Skeletal muscle tissue (tissue), 4 donors: ENCODE results near the gene SLC5A9. TPM values are rescaled to one million over a fixed set of nuclear protein-coding genes. Genes with fewer than 3 reads are reported as not detected.

ENCODE experiments used
- H3K27ac ChIP-seq: one replicate; pipeline ENCODE4 v1.7.0; 2013; ENCODE audit warnings: mild to moderate bottlenecking, low read depth, low read length, inconsistent platforms
- H3K27me3 ChIP-seq, 3 donors: one replicate each; pipeline ENCODE4 v1.7.0; 2013; ENCODE audit warnings: low read length in 3 of 3; ENCODE audit not compliant: control insufficient read depth in 3 of 3, insufficient read depth in 3 of 3
- H3K36me3 ChIP-seq, 3 donors: one replicate each; pipeline ENCODE4 v1.7.0; 2013; ENCODE audit warnings: low read length in 3 of 3; ENCODE audit not compliant: control insufficient read depth in 3 of 3, insufficient read depth in 3 of 3
- H3K4me1 ChIP-seq, 3 donors: one replicate each; pipeline ENCODE4 v1.7.0; 2013; ENCODE audit warnings: low read length in 3 of 3, mild to moderate bottlenecking in 3 of 3; ENCODE audit not compliant: control insufficient read depth in 3 of 3, insufficient read depth in 3 of 3
- H3K4me3 ChIP-seq, 3 donors: one replicate each; pipeline ENCODE4 v1.7.0; 2013; ENCODE audit warnings: low read length in 3 of 3
- H3K9ac ChIP-seq, 3 donors: one replicate each; pipeline ENCODE4 v1.7.0; 2013; ENCODE audit warnings: low read length in 3 of 3, mild to moderate bottlenecking in 3 of 3, moderate library complexity in 2 of 3, low read depth in 1 of 3
- H3K9me3 ChIP-seq, 3 donors: one replicate each; pipeline ENCODE4 v1.7.0; 2013; ENCODE audit warnings: low read length in 3 of 3; ENCODE audit not compliant: control insufficient read depth in 3 of 3
- total RNA-seq: library from RNA; depleted of rRNA; stranded (reverse); fragments of >200 nt; gene quantifications from one replicate; pipeline ENCODE4 v1.2.3, GENCODE V29; 2014
- donor health status: Osteomylitis.

The SLC5A9 gene
- total RNA-seq, 1 donor from 2014 or later, result not detected

DNA sequence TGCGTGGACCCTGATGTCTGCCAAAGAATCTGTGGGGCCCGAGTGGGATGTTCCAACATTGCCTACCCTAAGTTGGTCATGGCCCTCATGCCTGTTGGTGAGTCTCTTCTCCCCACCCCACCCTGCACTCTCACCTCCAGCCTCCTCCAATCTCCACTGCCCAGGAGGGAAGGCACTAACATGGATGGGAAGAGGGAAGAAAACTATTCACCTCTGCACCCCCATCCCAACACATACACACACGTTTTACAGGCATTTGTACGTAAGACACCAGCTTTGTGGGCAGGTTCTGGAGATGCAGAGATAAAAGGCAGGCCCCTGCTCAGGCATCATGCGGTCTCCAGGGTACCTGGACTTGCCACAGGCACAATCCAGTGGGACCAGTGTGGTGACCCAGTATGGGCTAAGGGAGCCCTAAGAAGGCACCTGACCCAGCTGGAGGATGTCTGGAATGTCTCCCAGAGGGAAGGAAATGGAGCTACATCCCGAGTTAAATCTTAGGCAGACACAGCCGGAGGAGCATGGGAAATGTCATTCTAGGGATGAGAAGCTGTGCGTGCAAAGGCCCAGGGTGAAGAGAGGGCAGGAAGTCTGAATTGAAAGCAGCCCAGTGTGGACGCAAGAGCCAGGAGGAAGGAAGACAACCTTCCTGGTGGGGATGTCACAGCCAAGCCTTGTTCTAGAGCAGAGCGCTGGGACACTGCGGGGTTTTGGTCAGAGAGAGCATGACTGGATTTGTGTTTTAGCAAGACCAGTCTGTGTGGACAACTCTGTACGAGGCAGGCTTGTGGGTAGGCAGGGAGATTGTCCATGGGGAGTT lies 11.4 kb downstream of the SLC5A9 start:
- H3K27ac ChIP-seq, result no peak overlapping the region
- no peaks in the 10 kb centered on the region for H3K36me3 ChIP-seq
- H3K4me1 ChIP-seq, result peaks cover 0 to 2% (median 0%) of the 10 kb centered on the region in 3 donors
- peaks cover 0 to 11% (median 3%) of the 10 kb centered on the region in 3 donors for H3K27me3 ChIP-seq
- H3K9ac ChIP-seq, result no peak overlapping the region
- no peak overlapping the region for H3K4me3 ChIP-seq
- no peaks in the 10 kb centered on the region for H3K9me3 ChIP-seq

- H3K4me3 ChIP-seq, result no peak overlapping the region
- H3K9ac ChIP-seq, result no peak overlapping the region
- H3K36me3 ChIP-seq, result no peaks in the 10 kb centered on the region
- peaks cover 0 to 7% (median 3%) of the 10 kb centered on the region in 3 donors for H3K27me3 ChIP-seq
- H3K9me3 ChIP-seq, result no peaks in the 10 kb centered on the region
- H3K27ac ChIP-seq, result no peak overlapping the region
- H3K4me1 ChIP-seq, result peaks cover 0 to 2% (median 0%) of the 10 kb centered on the region in 3 donors
Measured at GRCh38 chr1:48235652-48236051, 13.1 kb downstream of the SLC5A9 start.

DNA sequence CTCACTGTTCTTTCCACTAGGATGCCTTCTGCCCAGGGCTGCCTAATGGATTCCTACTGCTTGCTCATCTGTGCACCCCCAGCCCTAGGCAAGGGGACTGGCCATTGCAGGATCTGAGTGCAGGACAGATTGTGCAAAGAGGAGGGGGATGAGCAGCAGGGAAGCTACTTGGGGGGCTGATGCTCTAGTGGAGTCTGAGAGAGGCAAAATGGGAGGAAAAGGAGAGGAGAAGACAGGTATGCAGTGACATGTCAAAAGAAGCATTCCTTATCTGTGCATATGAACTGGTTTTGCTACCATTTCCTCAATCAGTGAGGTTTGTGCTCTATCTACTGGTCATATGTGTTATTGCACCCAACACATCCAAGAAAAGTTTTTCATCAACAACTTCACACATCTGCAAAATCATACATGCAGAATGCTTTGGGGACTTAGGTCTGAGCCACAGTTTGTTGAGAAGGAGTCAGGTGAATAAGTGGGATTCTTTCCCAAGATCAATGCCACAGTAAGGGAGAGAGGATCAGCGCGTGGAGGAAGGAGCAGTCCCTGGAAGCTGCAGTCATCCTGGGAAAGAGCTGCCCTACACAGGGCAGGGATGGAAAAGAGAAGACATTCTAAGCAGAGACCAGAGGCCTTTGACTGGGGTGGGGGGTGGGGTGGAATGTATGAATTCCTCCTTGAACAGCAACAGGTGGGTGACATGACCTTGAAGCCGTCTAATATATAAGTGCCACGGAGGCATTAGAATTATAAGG lies 14.4 kb downstream of the SLC5A9 start:
- Histone ChIP-seq H3K9ac (no peak overlapping the region), H3K36me3 (no peaks in the 10 kb centered on the region), H3K9me3 (no peaks in the 10 kb centered on the region), H3K4me3 (no peak overlapping the region), H3K27ac (no peak overlapping the region), H3K4me1 (peaks cover 0 to 2% (median 0%) of the 10 kb centered on the region in 3 donors), H3K27me3 (peaks cover 0 to 3% (median 0%) of the 10 kb centered on the region in 3 donors)

DNA sequence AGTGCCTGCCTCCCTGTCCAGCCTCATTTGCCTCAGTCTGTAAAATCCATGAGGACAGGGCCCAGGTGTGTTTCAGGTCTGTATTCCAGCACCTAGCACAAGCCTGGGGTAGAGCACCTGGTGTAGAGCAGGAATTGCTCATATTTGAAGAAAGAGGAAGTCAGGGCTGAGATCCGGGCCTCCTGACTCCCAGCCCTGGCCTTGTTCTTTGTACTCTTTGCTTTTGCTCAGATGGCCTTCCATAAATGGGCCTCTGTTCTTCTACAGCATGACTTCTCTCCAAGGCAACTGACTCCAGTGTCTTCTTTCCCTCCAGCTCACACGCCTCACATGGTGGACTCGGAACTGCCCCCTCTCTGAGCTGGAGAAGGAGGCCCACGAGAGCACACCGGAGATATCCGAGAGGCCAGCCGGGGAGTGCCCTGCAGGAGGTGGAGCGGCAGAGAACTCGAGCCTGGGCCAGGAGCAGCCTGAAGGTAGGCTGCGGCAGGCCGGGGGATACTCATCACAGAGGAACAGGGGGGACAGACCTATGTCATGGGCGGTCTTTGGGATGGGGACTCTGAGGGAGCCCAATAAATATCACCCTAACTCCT lies 19.7 kb downstream of the SLC5A9 start:
- no peaks in the 10 kb centered on the region for H3K36me3 ChIP-seq
- no peak overlapping the region for H3K9ac ChIP-seq
- no peaks in the 10 kb centered on the region for H3K27me3 ChIP-seq
- no peak overlapping the region for H3K4me3 ChIP-seq
- H3K4me1 ChIP-seq, result no peaks in the 10 kb centered on the region
- no peak overlapping the region for H3K27ac ChIP-seq
- H3K9me3 ChIP-seq, result no peaks in the 10 kb centered on the region

DNA sequence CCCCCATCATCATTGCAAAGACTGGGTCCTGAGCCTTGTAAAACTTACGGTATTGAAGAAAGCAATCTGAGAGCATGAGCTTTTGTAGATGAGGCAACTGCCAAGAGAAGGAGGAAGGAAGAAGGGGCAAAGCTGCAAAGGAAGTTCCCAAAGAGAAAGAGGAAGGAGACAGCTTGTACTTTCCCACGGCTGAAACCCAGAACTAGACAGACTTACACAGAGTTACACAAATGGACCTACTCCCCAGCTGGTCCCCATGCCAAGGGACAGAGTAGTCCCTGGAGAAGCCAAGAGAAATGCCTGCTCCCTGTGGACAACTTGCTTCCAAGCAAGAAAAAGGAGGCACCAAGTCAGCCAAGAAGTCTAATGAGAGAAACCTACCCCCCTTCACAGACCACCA lies 22.6 kb downstream of the SLC5A9 start:
- Histone ChIP-seq H3K27me3 (no peaks in the 10 kb centered on the region), H3K4me3 (no peak overlapping the region), H3K27ac (no peak overlapping the region), H3K9ac (no peak overlapping the region), H3K4me1 (no peaks in the 10 kb centered on the region), H3K36me3 (no peaks in the 10 kb centered on the region), H3K9me3 (no peaks in the 10 kb centered on the region)

DNA sequence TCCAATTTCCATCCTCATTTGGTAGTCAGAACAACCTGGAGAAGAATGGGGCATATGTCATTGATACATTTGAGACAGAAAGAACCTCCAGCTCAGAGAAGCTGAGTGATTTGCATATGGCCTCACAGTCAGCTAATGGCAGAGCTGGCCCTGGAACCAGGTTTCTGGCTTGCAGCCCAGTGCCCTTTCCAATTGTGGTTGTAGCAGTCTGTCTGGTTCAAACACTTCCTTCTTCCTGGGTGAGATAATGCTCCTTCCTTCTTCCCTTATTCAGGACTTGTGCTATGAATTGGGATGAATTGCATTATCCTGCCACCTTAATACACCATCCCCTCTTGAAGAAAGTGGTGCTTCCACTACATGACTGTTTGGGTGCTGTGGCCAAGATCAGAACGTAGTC lies 24.2 kb downstream of the SLC5A9 start:
- Histone ChIP-seq H3K9ac (no peak overlapping the region), H3K9me3 (no peaks in the 10 kb centered on the region), H3K4me1 (no peaks in the 10 kb centered on the region), H3K27me3 (no peaks in the 10 kb centered on the region), H3K4me3 (no peak overlapping the region), H3K36me3 (no peaks in the 10 kb centered on the region), H3K27ac (no peak overlapping the region)

- no peaks in the 10 kb centered on the region for H3K27me3 ChIP-seq
- H3K9me3 ChIP-seq, result no peaks in the 10 kb centered on the region
- no peak overlapping the region for H3K4me3 ChIP-seq
- H3K36me3 ChIP-seq, result no peaks in the 10 kb centered on the region
- H3K27ac ChIP-seq, result no peak overlapping the region
- H3K9ac ChIP-seq, result no peak overlapping the region
- no peaks in the 10 kb centered on the region for H3K4me1 ChIP-seq
Measured at GRCh38 chr1:48248356-48248755, 25.8 kb downstream of the SLC5A9 start.

DNA sequence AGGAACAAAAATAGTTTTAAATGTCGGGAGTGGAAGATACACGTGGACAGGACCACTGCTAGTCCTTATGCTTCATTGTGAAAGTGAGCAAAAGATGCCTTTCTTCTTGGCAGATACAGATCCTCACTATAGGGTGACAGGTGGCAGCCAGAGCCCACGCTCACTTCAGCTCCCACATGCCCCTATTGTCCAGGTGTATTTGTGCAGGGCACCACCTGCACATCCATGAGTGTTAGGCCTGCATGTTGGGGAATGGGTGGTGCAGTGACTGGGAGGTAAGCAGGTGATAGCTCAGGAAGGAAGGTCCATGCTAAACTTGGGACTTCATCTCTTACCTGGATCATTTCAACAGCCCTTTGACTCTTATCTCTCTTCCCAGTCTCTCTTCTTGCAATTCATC lies 27.4 kb downstream of the SLC5A9 start:
- H3K36me3 ChIP-seq, result no peaks in the 10 kb centered on the region
- H3K4me3 ChIP-seq, result no peak overlapping the region
- H3K27me3 ChIP-seq, result no peaks in the 10 kb centered on the region
- no peak overlapping the region for H3K9ac ChIP-seq
- no peaks in the 10 kb centered on the region for H3K9me3 ChIP-seq
- no peaks in the 10 kb centered on the region for H3K4me1 ChIP-seq
- no peak overlapping the region for H3K27ac ChIP-seq

- H3K27ac ChIP-seq, result no peak overlapping the region
- H3K4me1 ChIP-seq, result no peaks in the 10 kb centered on the region
- H3K9me3 ChIP-seq, result no peaks in the 10 kb centered on the region
- H3K36me3 ChIP-seq, result no peaks in the 10 kb centered on the region
- no peaks in the 10 kb centered on the region for H3K27me3 ChIP-seq
- H3K4me3 ChIP-seq, result no peak overlapping the region
- no peak overlapping the region for H3K9ac ChIP-seq
Measured at GRCh38 chr1:48250572-48250971, 28.1 kb downstream of the SLC5A9 start.

DNA sequence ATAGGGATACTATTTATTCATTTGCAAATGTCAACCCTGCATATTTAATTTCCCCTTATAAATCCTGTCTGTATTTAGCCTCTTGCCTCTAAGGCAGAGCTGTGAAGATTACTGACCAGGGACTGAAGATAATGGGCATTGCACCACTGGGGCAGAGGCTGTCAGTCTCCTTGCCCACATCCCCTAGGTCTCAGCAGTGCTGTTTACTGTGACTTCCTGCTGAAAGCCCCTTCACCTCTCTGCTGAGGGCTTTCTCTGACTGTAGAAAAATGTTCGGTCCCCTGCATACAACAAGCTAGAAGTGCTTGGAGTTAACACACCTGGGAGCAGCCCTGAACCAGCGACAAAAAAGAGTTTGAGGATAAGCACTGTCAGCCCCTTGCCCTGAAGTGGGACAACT lies 28.8 kb downstream of the SLC5A9 start:
- H3K9ac ChIP-seq, result no peak overlapping the region
- no peak overlapping the region for H3K4me3 ChIP-seq
- H3K4me1 ChIP-seq, result no peaks in the 10 kb centered on the region
- no peak overlapping the region for H3K27ac ChIP-seq
- no peaks in the 10 kb centered on the region for H3K36me3 ChIP-seq
- no peaks in the 10 kb centered on the region for H3K27me3 ChIP-seq
- no peaks in the 10 kb centered on the region for H3K9me3 ChIP-seq
